ENCODE measurements around the gene SLC37A2.

DNA sequence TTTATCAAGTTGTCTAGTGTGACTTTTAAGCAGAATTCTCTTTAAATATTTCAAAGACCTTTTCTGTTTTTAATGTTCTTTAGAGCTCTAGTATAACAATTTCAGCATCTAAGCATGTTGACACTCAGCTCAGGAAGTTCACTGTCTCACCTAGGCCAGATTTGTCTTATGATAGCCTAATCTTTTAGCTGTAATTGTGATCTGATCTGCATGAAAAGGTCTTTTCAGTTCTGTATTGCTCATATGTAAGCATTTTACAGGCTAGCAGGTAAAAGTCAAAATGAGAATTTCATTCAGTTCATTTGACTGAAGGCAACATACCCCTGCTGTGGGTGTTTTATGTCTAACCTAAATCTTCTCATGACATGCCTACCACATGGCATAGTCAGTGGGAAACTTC lies 46.7 kb upstream of the SLC37A2 start:
- TF ChIP-seq, protein P1, sequence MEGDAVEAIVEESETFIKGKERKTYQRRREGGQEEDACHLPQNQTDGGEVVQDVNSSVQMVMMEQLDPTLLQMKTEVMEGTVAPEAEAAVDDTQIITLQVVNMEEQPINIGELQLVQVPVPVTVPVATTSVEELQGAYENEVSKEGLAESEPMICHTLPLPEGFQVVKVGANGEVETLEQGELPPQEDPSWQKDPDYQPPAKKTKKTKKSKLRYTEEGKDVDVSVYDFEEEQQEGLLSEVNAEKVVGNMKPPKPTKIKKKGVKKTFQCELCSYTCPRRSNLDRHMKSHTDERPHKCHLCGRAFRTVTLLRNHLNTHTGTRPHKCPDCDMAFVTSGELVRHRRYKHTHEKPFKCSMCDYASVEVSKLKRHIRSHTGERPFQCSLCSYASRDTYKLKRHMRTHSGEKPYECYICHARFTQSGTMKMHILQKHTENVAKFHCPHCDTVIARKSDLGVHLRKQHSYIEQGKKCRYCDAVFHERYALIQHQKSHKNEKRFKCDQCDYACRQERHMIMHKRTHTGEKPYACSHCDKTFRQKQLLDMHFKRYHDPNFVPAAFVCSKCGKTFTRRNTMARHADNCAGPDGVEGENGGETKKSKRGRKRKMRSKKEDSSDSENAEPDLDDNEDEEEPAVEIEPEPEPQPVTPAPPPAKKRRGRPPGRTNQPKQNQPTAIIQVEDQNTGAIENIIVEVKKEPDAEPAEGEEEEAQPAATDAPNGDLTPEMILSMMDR (IDR thresholded peaks at IDR 0.05): no peak
- TF ChIP-seq POLR2A (IDR thresholded peaks at IDR 0.05; ENCODE audit: low read depth): no peak
- TF ChIP-seq POLR2AphosphoS5 (IDR thresholded peaks at IDR 0.05): no peak
